ENCODE data around the gene HNRNPUL1.
"Not testable (repeated sequence)": the region's sequence is repeated elsewhere in the genome, so short reads cannot be mapped to it uniquely, and the experiment has no call there.

Gene HNRNPUL1

GRCh38 chr19:41263850-41264580, at the start of gene HNRNPUL1:
TSS of gene HNRNPUL1 (plus strand) at chr19:41264372. CDS start at chr19:41264504, 132 bp downstream.
- DNase-seq (ENCODE audit: low read depth in 2 of 2) = peak; percentile 97 to 99

- DNase-seq (ENCODE audit: low read depth in 2 of 2) = no peak
These were observed 46.4 kb upstream of the HNRNPUL1 start for GRCh38 chr19:41217741-41218140.

GRCh38 chr19:41218249-41218614, 45.9 kb upstream of the HNRNPUL1 start:
- no peak for DNase-seq (ENCODE audit: low read depth in 2 of 2)

GRCh38 chr19:41218615-41219507, 45.3 kb upstream of the HNRNPUL1 start, which contains the start of gene AXL:
TSS of gene AXL (plus strand) at chr19:41219223. CDS start at chr19:41219393, 170 bp downstream.
- no peak for DNase-seq (ENCODE audit: low read depth in 2 of 2)

- DNase-seq (ENCODE audit: low read depth in 2 of 2) = no peak
These were observed 44.1 kb upstream of the HNRNPUL1 start for GRCh38 chr19:41219924-41220567.

GRCh38 chr19:41220811-41221210, 43.4 kb upstream of the HNRNPUL1 start:
- DNase-seq (ENCODE audit: low read depth in 2 of 2) = no peak

- DNase-seq (ENCODE audit: low read depth in 2 of 2) = no peak
These were observed 42.5 kb upstream of the HNRNPUL1 start for GRCh38 chr19:41221514-41222205.

- DNase-seq (ENCODE audit: low read depth in 2 of 2) = no peak
These were observed 41.9 kb upstream of the HNRNPUL1 start for GRCh38 chr19:41222240-41222639.

- DNase-seq (ENCODE audit: low read depth in 2 of 2) = no peak
These were observed 40.5 kb upstream of the HNRNPUL1 start for GRCh38 chr19:41223431-41224234.

GRCh38 chr19:41224632-41225031, 39.5 kb upstream of the HNRNPUL1 start:
- no peak for DNase-seq (ENCODE audit: low read depth in 2 of 2)

GRCh38 chr19:41225238-41226052, 38.7 kb upstream of the HNRNPUL1 start:
- no peak for DNase-seq (ENCODE audit: low read depth in 2 of 2)

- DNase-seq (ENCODE audit: low read depth in 2 of 2) = no peak
These were observed 37.9 kb upstream of the HNRNPUL1 start for GRCh38 chr19:41226053-41226873.

- DNase-seq (ENCODE audit: low read depth in 2 of 2) = no peak
These were observed 37.2 kb upstream of the HNRNPUL1 start for GRCh38 chr19:41226874-41227390.

- DNase-seq (ENCODE audit: low read depth in 2 of 2) = no peak
These were observed 35.7 kb upstream of the HNRNPUL1 start for GRCh38 chr19:41228486-41228885.

GRCh38 chr19:41229338-41229737, 34.8 kb upstream of the HNRNPUL1 start:
- not testable (repeated sequence) for DNase-seq (ENCODE audit: low read depth in 2 of 2)

GRCh38 chr19:41230067-41230857, 33.9 kb upstream of the HNRNPUL1 start:
- DNase-seq (ENCODE audit: low read depth in 2 of 2) = no peak

- DNase-seq (ENCODE audit: low read depth in 2 of 2) = no peak
These were observed 31.5 kb upstream of the HNRNPUL1 start for GRCh38 chr19:41232686-41233085.

- DNase-seq (ENCODE audit: low read depth in 2 of 2) = no peak
These were observed 30.4 kb upstream of the HNRNPUL1 start for GRCh38 chr19:41233748-41234240.
